Astrocyte of the hippocampus (primary cell): ENCODE results near the gene RHOD.

Experiments used
- DNase-seq: peaks from one replicate; pipeline ENCODE4 v3.0.0; 2011; ENCODE audit warnings: low read depth, low spot score

Gene RHOD

DNA sequence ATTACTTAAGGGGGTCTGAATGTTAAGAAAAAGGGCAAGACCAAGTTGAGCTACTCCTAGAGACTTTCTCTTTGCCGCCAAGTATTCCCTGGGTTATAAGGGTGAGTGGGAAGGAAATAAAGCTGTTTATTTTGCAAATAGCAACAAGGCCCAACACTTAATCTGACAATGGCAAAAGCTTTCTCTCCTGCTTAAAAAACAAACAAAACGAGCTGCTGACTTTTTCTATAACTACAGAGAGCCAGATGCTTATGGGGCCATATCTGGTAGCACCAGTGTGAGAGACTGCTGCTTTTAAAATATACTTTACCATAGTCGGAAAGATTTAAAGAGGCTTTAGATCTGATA lies 60.1 kb downstream of the RHOD start:
- DNase-seq = no peak

DNA sequence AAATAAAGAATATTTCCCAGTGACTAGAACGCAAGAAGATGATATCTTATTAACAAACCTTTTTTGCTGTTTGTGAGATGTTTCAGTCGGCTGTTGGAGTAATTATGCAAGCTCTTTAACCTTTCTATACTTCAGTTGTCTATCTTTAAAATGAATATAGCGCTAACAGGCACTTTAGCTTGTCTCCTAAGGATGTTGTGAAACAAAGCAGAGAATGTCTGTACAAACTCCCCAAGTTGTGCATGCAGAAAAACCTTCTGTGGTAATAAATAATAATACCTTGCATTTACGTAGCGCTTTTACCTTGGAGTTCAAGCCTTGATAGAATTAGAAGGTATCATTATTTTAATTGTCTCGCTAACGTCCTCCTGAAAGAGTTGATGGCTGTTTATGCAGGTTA lies 60.5 kb downstream of the RHOD start:
- DNase-seq = no peak

DNA sequence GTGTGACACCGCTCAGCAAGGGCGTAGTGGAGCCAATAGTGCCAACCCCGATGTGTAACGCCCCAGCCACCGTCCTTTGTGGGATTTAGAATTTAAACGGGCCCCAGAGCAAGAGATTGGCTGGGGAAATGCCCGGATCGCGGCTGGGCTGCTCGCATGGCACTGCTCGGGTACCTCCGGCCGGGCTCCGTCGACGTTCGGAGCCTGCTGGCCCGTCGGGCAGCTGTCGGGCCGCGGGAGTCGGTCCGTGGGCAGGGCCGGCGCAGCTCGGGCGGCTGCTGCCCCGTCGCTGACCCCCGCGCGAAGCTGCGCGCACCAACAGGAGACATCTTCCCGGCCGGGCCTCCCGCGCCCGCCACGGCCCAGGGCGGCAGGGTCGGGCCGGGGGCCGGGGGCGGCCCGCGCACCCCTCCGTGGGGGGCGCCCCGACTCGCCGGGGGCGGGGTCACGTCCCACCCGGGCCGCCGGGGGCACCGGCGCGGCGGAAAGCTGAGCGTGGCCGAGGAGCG lies 61.1 kb downstream of the RHOD start:
- DNase-seq = peak; percentile 20

DNA sequence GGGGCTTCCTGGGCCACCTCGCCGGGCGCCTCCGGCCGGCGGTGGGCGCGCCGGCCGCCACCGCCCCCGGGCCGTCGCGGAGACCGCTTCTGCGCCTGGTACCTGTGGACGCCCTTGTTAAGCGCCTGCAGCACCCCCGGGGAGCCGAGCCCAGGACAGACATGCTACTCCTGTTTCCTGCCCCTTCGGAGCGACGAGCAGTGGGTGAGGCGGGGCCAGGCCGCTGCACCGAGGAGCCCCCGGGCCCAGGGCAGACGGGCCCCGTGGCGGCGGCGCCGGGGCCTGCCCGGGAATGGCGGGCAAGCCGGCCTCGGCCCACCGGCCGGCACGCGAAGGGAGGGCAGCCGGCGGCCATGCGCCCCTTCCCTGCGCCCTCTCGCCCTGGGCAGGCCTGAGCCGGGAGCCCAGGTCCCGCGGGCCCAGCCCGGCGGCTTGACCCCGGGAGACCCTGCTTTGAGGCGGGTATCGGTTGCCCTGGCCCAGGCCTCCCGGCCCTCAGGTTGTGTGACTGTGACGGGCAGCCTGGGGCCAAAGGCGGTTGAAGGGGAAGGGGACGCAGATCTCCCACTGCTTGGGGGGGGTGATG lies 61.6 kb downstream of the RHOD start:
- DNase-seq = peak; percentile 57

DNA sequence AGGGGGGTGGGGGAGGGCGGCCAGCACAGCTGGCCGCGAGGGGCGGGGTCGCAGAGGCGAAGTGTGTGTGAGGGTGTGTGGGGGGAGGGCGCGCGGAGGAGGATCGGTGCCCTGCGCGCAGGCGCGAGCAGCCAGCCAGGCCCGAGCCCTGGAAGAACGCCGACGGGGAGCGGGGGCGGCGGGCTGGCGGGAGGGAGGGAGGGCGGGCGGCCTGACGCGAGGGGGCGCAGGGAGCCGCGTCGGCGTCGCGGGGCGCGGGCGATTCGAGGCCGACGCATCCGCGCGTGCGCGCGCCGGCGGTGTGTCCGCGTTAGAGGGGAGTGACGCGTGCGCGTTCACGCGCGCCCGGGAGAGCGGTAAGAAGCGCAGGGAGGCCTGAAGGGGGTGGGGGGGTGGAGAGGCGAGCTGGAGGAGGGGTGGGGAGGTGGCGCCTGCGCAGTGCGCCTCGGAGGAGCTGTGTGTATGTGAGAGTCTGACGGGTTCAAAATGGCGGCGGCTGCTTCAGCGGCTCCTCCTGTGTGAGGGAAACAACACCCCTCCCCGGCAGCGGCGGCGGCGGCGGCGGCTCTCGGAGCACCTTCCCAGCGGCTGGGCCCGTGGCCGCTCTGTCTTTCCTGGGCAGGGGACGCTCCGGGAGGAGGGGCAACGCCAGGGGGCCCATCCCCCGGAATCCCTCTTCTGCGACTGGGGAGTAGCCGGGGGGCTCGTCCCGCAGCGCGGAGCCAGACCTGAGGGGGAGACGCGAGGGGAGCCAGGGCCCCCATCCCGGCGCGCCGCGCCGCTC lies 62.3 kb downstream of the RHOD start, which contains the start of gene KDM2A:
Gene KDM2A, plus strand, starts transcription at position 463 of the 784 bp plus-strand sequence. CDS start 2,054 bp downstream, outside the sequence.
- peak; percentile 100 for DNase-seq

DNA sequence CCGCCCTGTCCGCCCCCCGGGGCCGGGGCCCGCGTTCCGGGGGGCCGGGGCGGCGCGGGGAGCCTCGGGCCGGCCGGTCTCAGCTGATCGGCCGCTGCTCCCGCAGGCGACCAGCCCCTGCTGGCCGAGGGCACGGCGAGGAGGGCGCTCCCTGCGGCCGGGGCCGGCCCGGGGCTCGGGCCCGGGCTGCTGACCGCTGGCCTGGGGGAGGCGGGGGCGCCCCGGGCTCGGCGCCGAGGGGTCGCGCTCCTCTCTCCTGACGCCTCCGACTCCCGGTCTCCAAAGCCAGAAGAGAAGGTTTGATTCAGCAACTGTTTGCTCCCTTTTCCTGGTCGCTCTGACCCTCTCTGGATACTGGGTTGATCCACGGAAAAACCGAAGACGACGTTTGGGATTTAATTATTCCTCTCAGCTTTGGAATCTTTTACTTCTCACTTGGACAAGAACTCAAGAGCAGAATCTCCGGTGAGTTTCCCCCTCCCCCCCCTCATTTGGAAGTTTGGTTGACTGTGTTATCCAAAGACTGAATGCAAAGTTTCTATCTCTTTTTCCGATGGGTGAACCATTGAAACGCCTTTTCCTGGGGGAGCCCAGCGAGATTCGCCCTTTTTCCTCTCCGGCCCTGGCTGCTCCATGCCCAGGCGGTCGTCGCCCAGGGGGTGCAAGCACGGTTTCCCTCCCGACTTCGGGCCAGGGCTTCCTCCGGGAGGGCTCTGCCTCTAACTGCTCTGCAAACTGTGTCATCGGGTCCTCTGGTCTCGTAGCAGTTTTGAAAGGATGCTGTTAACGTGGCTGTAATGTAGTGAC lies 63.1 kb downstream of the RHOD start:
- peak; percentile 53 for DNase-seq

DNA sequence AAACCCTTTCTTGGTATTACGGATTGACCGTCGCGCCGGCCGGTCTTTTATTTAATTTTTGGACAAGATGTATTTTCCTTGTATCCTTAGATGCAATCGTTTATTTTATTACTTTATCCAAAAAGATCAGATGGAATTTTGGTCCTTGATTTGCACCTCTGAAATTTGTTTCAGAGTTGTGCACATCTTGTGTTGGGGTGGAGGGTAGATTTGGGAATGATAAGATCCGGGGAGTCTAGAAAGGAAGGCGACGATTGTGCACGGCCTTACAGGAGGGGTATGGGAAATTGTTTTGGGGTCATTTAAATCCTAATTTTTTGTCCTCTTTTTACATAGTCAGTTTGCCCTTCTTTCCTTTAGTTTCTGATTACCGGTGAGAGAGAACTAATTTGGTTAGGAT lies 63.8 kb downstream of the RHOD start:
- no peak for DNase-seq

DNA sequence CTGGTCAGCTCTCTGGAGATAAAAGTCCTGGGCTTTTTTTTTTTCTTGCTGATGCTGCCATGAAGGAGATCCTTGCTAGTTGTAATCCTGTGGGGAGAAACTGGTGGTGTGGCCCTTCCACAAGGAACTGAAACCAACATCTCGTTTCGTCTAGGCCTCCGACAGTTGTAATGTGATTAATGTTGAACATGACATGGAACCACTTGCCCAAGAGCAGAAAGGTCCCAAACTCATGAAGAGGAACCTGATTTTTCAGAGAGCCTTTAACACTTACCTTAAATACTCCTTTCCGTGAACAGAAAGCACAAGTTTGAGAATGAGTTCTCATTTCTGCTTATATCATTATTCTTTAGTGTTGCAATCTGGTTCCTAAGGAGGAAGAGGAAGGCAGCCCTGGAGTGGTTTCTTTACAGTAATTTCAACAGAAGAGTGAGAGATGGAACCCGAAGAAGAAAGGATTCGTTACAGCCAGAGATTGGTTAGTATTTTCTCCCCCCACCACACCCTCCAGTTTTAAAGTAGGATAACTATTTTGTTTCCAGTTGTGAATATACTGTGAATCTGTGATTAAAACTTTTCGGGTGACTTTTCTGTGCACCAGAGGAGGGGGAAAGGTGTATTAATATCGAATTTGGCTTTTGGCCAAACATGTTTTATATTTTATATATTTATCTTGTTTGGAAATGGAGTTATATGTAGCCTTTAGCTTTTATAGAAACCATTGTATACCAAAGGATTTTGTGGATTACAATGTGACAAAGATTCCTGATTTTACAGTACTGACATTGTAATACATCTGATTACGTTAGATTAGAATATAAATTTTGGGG lies 64.4 kb downstream of the RHOD start:
- peak; percentile 51 for DNase-seq
